Brain pericyte (primary cell): ENCODE results near the gene HNRNPLL.
A peak's percentile ranks its signal among the peaks of the same experiment; 100 is the strongest.
"Not testable (repeated sequence)": the region's sequence is repeated elsewhere in the genome, so short reads cannot be mapped to it uniquely, and the experiment has no call there.

Experiments used
- DNase-seq: peaks from one replicate; pipeline ENCODE4 v3.0.0-alpha.2; 2012; ENCODE audit warnings: low read depth, low spot score

HNRNPLL gene

GRCh38 chr2:38619458-38620164, 16.9 kb upstream of the HNRNPLL start:
- no peak for DNase-seq

GRCh38 chr2:38617301-38617700, 14.6 kb upstream of the HNRNPLL start:
- no peak for DNase-seq

GRCh38 chr2:38615237-38615636, 12.5 kb upstream of the HNRNPLL start:
- no peak for DNase-seq

- DNase-seq = no peak
These were observed 11.1 kb upstream of the HNRNPLL start for GRCh38 chr2:38613849-38614213.

- DNase-seq = no peak
These were observed 10.6 kb upstream of the HNRNPLL start for GRCh38 chr2:38613126-38613848.

- no peak for DNase-seq
These were observed 8.4 kb upstream of the HNRNPLL start for GRCh38 chr2:38610851-38611801.

- DNase-seq = not testable (repeated sequence)
These were observed 6.5 kb upstream of the HNRNPLL start for GRCh38 chr2:38609246-38609645.

GRCh38 chr2:38608755-38609154, 6.0 kb upstream of the HNRNPLL start:
- no peak for DNase-seq

GRCh38 chr2:38605298-38605830, 2.6 kb upstream of the HNRNPLL start:
- no peak for DNase-seq

- peak; percentile 63 for DNase-seq
These were observed 918 bp upstream of the HNRNPLL start for GRCh38 chr2:38603402-38604290.

- no peak for DNase-seq
These were observed 494 bp downstream of the HNRNPLL start for GRCh38 chr2:38602136-38602731.

GRCh38 chr2:38601463-38602135, 1.1 kb downstream of the HNRNPLL start:
- DNase-seq = no peak

- no peak for DNase-seq
These were observed 1.7 kb downstream of the HNRNPLL start for GRCh38 chr2:38600921-38601455.

- no peak for DNase-seq
These were observed 2.4 kb downstream of the HNRNPLL start for GRCh38 chr2:38600242-38600891.

GRCh38 chr2:38599706-38600105, 3.0 kb downstream of the HNRNPLL start:
- DNase-seq = no peak

- DNase-seq = no peak
These were observed 3.8 kb downstream of the HNRNPLL start for GRCh38 chr2:38598991-38599295.

GRCh38 chr2:38598200-38598990, 4.3 kb downstream of the HNRNPLL start:
- DNase-seq = no peak

GRCh38 chr2:38597115-38597514, 5.6 kb downstream of the HNRNPLL start:
- DNase-seq = no peak
